Cardiac muscle cell (in vitro differentiated cells and primary cell): Measurements from ENCODE around the gene A1CF. TPM values are rescaled to one million over a fixed set of nuclear protein-coding genes. Genes with fewer than 3 reads are reported as not detected.

Source experiments
- DNase-seq, 2 donors: peaks; one replicate each; pipeline versions ENCODE4 v3.0.0 to v3.0.0-alpha.2; 2010 to 2017; ENCODE audit warnings: low read depth in 1 of 2, low spot score in 1 of 2
- H3K27ac ChIP-seq: fragments of 200-600 bp; sonication (generic); 2 replicates; pipeline ENCODE4 v1.5.1; 2016
- H3K27me3 ChIP-seq: fragments of 200-600 bp; sonication (generic); 2 replicates; pipeline ENCODE4 v1.6.0; 2016; ENCODE audit warnings: control low read depth
- H3K36me3 ChIP-seq: fragments of 200-600 bp; sonication (generic); 2 replicates; pipeline ENCODE4 v1.5.1; 2016; ENCODE audit warnings: control low read depth
- H3K4me1 ChIP-seq: fragments of 200-600 bp; sonication (generic); 2 replicates; pipeline ENCODE4 v1.8.1; 2017; ENCODE audit warnings: low read depth, mild to moderate bottlenecking, mixed run types
- H3K4me3 ChIP-seq: fragments of 200-600 bp; sonication (generic); 2 replicates; pipeline ENCODE4 v1.5.1; 2016; ENCODE audit warnings: mild to moderate bottlenecking
- H3K9me3 ChIP-seq: fragments of 200-600 bp; sonication (generic); 2 replicates; pipeline ENCODE4 v1.5.1; 2017; ENCODE audit warnings: low read depth, mild to moderate bottlenecking, control low read depth
- polyA plus RNA-seq: library from polyadenylated mRNA; unstranded; fragments of >200 nt; fragmentation: Nextera tagmentation; extraction: Ambion mirVana; gene quantifications from 2 replicates; pipeline ENCODE4 v1.2.1, GENCODE V29; 2016
- total RNA-seq: library from RNA; depleted of rRNA; stranded (reverse); fragments of >200 nt; gene quantifications from 2 replicates; pipeline ENCODE4 v1.2.3, GENCODE V29; 2016
- TF ChIP-seq, protein P1 (sequence below): IDR thresholded peaks from 2 replicates; pipeline ENCODE4 v1.5.1; 2012; ENCODE audit warnings: low read depth, mild to moderate bottlenecking, low read length

Gene A1CF
- total and polyA plus RNA-seq, 2 experiments from 2014 or later, result 0.07 TPM; not detected in 1

DNA sequence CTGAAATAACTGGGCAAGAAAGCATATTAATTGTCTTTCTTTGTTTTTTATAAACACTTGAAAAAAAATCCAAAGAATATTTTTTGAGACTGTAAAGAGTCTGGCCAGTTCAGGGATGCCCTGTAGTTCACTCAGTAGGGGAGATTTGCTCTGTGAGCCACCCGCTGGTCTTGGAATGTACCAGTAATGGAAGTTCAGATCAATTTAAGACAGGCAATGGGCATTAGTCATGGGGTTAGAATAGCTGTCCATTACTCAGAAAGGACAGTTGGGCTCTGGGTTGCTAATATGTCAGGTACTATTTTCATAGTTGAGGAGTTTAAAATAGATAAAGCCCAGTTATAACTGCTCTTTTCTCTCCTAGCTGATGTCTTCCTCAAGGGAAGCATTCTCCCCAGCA is 38.7 kb downstream of the A1CF start:
- no peaks in the 10 kb centered on the region for H3K4me1 ChIP-seq
- DNase-seq, result no peak
- H3K27me3 ChIP-seq, result no peaks in the 10 kb centered on the region
- H3K27ac ChIP-seq, result no peak overlapping the region
- TF ChIP-seq, protein P1, sequence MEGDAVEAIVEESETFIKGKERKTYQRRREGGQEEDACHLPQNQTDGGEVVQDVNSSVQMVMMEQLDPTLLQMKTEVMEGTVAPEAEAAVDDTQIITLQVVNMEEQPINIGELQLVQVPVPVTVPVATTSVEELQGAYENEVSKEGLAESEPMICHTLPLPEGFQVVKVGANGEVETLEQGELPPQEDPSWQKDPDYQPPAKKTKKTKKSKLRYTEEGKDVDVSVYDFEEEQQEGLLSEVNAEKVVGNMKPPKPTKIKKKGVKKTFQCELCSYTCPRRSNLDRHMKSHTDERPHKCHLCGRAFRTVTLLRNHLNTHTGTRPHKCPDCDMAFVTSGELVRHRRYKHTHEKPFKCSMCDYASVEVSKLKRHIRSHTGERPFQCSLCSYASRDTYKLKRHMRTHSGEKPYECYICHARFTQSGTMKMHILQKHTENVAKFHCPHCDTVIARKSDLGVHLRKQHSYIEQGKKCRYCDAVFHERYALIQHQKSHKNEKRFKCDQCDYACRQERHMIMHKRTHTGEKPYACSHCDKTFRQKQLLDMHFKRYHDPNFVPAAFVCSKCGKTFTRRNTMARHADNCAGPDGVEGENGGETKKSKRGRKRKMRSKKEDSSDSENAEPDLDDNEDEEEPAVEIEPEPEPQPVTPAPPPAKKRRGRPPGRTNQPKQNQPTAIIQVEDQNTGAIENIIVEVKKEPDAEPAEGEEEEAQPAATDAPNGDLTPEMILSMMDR, result no peak
- H3K36me3 ChIP-seq, result no peaks in the 10 kb centered on the region
- H3K4me3 ChIP-seq, result no peak overlapping the region
- H3K9me3 ChIP-seq, result no peaks in the 10 kb centered on the region

DNA sequence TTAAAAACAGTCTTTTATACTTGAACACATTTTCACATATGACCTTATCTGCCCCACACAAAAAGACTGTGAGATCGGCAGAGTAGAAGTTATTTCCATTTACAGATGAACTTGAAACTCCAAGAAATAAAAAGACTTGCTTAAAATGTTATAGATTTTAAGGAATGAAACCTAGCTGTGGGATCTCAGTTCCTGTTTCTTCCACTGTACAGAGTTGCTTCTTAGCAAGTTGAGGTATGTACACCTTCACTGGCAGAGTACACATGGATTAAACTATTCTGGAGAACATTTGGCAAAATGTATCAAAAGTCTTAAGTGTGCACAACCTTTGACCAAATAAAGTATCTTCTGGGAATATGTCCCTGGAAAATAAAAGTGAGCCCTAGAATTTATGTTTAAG is 48.3 kb downstream of the A1CF start:
- no peak for DNase-seq
- TF ChIP-seq, protein P1, result no peak
- H3K4me1 ChIP-seq, result no peaks in the 10 kb centered on the region
- no peak overlapping the region for H3K27ac ChIP-seq
- no peaks in the 10 kb centered on the region for H3K27me3 ChIP-seq
- no peaks in the 10 kb centered on the region for H3K36me3 ChIP-seq
- H3K4me3 ChIP-seq, result no peak overlapping the region
- H3K9me3 ChIP-seq, result no peaks in the 10 kb centered on the region

DNA sequence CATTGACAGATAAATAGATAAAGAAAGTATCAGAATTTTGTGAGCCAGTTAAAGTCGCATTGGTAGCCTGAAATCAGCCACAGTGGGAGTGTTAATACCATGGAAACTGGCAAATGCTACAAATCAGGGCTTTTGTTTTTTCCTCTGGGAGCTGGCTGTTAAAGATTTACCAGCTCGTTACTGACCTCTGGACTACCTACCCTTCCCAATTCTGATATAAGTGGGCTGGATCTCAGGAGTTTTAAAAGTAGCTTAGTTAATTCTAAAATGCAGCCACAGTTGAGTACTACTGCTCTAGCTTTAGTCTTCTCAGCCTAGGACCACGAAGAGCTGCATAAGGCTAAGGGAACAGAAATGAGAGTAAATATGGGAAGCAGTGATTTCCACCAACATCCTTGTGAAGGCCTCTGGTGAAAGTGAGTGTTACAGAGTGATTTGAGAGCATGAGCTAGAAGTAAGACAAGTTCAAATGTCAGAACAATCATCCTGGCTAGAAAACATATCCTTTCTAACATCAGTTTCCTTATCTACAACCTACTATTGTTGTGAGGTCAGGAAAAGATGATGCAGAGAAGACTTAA is 53.2 kb downstream of the A1CF start:
- Histone ChIP-seq H3K27ac (no peak overlapping the region), H3K4me3 (no peak overlapping the region), H3K9me3 (no peaks in the 10 kb centered on the region), H3K4me1 (no peaks in the 10 kb centered on the region), H3K27me3 (no peaks in the 10 kb centered on the region), H3K36me3 (no peaks in the 10 kb centered on the region)
- TF ChIP-seq, protein P1, result no peak
- DNase-seq, result no peak

- Histone ChIP-seq H3K9me3 (no peaks in the 10 kb centered on the region), H3K27ac (no peak overlapping the region), H3K36me3 (no peaks in the 10 kb centered on the region), H3K27me3 (no peaks in the 10 kb centered on the region), H3K4me3 (no peak overlapping the region), H3K4me1 (no peaks in the 10 kb centered on the region)
- TF ChIP-seq, protein P1, result no peak
- no peak for DNase-seq
These were observed 55.4 kb downstream of the A1CF start for GRCh38 chr10:50830066-50830465.

DNA sequence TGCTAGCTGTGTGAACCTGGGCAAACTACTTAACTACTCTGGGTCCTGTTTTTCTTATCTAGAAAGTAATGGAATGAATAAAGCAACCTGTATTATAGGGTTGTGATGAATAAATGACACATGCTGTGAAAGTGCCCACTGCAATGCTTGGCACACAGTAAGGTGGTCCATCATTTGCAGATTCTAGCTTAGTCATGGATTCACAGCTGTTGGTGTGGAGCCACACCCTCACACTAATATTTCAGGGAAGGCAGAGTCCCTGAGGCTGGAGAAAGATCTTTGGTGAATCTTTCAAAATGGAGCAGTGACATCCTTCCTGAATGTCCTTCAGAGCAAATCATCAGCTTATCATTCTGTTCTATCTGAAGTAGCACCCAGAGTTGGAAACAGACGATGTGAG is 60.6 kb downstream of the A1CF start:
- no peaks in the 10 kb centered on the region for H3K36me3 ChIP-seq
- no peak overlapping the region for H3K4me3 ChIP-seq
- no peak overlapping the region for H3K27ac ChIP-seq
- no peaks in the 10 kb centered on the region for H3K27me3 ChIP-seq
- no peak for DNase-seq
- H3K4me1 ChIP-seq, result no peaks in the 10 kb centered on the region
- H3K9me3 ChIP-seq, result no peaks in the 10 kb centered on the region
- TF ChIP-seq, protein P1, result no peak
